Loucy (cell line): ENCODE results near the gene RXRG.

Source experiments
- H2AFZ ChIP-seq: fragments of 200-600 bp; sonication (generic); 2 replicates; pipeline ENCODE4 v1.6.0; 2016; ENCODE audit warnings: antibody characterized with exemption, mild to moderate bottlenecking, low read length, moderate library complexity
- H3F3A ChIP-seq: fragments of 200-600 bp; 2 replicates; pipeline ENCODE4 v1.6.0; 2016; ENCODE audit warnings: antibody characterized with exemption, low read depth, mild to moderate bottlenecking
- H3K27me3 ChIP-seq: fragments of 200-600 bp; sonication (generic); 2 replicates; pipeline ENCODE4 v1.6.1; 2014; ENCODE audit warnings: low read length, mild to moderate bottlenecking; ENCODE audit not compliant: insufficient read depth, poor library complexity, severe bottlenecking
- H3K36me3 ChIP-seq: fragments of 200-600 bp; sonication (generic); 2 replicates; pipeline ENCODE4 v1.6.1; 2016; ENCODE audit warnings: low read length; ENCODE audit not compliant: insufficient read depth
- H3K4me1 ChIP-seq: fragments of 200-600 bp; sonication (generic); 2 replicates; pipeline ENCODE4 v1.5.1; 2014; ENCODE audit warnings: low read length, mild to moderate bottlenecking; ENCODE audit not compliant: insufficient read depth, poor library complexity, severe bottlenecking
- H3K4me2 ChIP-seq: fragments of 200-600 bp; sonication (generic); 2 replicates; pipeline ENCODE4 v1.6.0; 2014; ENCODE audit warnings: antibody characterized with exemption, low read length, low read depth, mild to moderate bottlenecking; ENCODE audit not compliant: poor library complexity, severe bottlenecking
- H3K4me3 ChIP-seq: fragments of 200-600 bp; sonication (generic); 2 replicates; pipeline ENCODE4 v1.5.1; 2014; ENCODE audit warnings: low read length, mild to moderate bottlenecking, mixed read lengths; ENCODE audit not compliant: poor library complexity, severe bottlenecking
- H3K79me2 ChIP-seq: fragments of 200-600 bp; sonication (generic); 2 replicates; pipeline ENCODE4 v1.6.1; 2014; ENCODE audit warnings: low read length; ENCODE audit not compliant: insufficient read depth
- H3K9ac ChIP-seq: fragments of 200-600 bp; sonication (generic); 2 replicates; pipeline ENCODE4 v1.6.0; 2014; ENCODE audit warnings: mild to moderate bottlenecking, low read depth, low read length, moderate library complexity; ENCODE audit not compliant: poor library complexity, severe bottlenecking
- H3K9me2 ChIP-seq: fragments of 200-600 bp; sonication (generic); replicated peaks from 2 replicates; pipeline ENCODE4 v1.6.1; 2016; ENCODE audit warnings: low read depth, low read length, mixed read lengths
- H3K9me3 ChIP-seq: fragments of 200-600 bp; sonication (generic); 2 replicates; pipeline ENCODE4 v1.6.1; 2014; ENCODE audit warnings: mild to moderate bottlenecking, antibody characterized with exemption, low read length, low read depth; ENCODE audit not compliant: insufficient read depth
- H4K20me1 ChIP-seq: fragments of 200-600 bp; sonication (generic); 2 replicates; pipeline ENCODE4 v1.6.0; 2014; ENCODE audit warnings: antibody characterized with exemption, low read length, mild to moderate bottlenecking; ENCODE audit not compliant: insufficient read depth, poor library complexity, severe bottlenecking
- EZH2phosphoT487 ChIP-seq: fragments of 200-600 bp; IDR thresholded peaks from 2 replicates; pipeline ENCODE4 v1.6.1; 2018; ENCODE audit warnings: antibody characterized with exemption, mild to moderate bottlenecking, moderate library complexity, borderline replicate concordance
- TF ChIP-seq, protein P1 (sequence below): fragments of 200-600 bp; sonication (generic); conservative IDR thresholded peaks from 2 replicates; pipeline ENCODE4 v1.5.1; 2014; ENCODE audit warnings: mild to moderate bottlenecking, antibody characterized with exemption, low read length

RXRG gene

DNA sequence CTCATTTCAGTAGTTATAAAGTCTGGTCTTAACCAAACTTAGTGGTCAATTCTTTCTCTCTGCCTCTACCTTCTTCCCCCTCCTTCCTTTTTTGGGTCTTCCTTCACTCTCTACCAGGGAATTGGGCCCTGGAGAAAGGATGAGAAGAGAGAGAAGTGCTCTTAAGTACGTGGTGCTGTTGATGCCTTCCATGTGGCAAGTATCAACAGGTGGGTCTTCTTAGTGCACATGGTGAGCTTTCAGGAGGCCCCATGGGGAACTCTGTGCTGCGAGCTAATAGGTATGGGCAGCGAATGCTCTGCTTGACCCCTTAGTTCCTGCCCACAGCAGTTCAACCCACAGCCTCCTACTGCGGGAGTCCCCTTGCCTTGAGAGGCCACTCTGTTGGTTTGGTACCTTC lies 49.0 kb downstream of the RXRG start:
- TF ChIP-seq, protein P1, sequence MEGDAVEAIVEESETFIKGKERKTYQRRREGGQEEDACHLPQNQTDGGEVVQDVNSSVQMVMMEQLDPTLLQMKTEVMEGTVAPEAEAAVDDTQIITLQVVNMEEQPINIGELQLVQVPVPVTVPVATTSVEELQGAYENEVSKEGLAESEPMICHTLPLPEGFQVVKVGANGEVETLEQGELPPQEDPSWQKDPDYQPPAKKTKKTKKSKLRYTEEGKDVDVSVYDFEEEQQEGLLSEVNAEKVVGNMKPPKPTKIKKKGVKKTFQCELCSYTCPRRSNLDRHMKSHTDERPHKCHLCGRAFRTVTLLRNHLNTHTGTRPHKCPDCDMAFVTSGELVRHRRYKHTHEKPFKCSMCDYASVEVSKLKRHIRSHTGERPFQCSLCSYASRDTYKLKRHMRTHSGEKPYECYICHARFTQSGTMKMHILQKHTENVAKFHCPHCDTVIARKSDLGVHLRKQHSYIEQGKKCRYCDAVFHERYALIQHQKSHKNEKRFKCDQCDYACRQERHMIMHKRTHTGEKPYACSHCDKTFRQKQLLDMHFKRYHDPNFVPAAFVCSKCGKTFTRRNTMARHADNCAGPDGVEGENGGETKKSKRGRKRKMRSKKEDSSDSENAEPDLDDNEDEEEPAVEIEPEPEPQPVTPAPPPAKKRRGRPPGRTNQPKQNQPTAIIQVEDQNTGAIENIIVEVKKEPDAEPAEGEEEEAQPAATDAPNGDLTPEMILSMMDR: no peak
- Histone ChIP-seq H3K4me2 (no peak overlapping the region), H3K36me3 (no peaks in the 10 kb centered on the region), H2AFZ (no peak overlapping the region), H3K9me2 (no peaks in the 10 kb centered on the region), H3K9me3 (no peaks in the 10 kb centered on the region), H3K4me1 (peaks cover 5% of the 10 kb centered on the region), H3K27me3 (peaks cover 69% of the 10 kb centered on the region), H3K79me2 (no peaks in the 10 kb centered on the region), H3F3A (no peaks in the 10 kb centered on the region), H3K4me3 (no peak overlapping the region), H4K20me1 (peaks cover 12% of the 10 kb centered on the region), H3K9ac (no peak overlapping the region)

DNA sequence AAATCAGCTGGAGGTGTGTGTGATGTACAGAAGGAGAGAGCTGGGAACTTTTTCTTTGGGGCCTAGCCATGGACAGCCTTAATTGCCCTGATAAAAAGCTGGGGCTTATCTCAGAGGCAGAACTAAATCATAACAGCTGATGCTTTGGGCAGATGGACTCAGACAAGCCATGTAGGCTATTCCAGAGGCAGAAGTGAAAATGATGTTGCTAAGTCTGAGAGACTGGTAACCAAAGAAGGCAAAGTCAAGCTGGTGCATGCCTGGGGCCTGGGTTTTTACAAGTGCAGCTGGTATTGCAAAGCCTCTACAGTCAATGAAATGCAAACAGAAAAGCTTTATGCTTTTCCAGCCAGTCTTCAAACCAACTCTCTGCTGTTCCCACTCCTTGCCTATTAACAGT lies 49.4 kb downstream of the RXRG start:
- peaks cover 12% of the 10 kb centered on the region for H4K20me1 ChIP-seq
- H3K79me2 ChIP-seq: no peaks in the 10 kb centered on the region
- H3K4me3 ChIP-seq: no peak overlapping the region
- no peaks in the 10 kb centered on the region for H3K9me3 ChIP-seq
- no peaks in the 10 kb centered on the region for H3K36me3 ChIP-seq
- no peaks in the 10 kb centered on the region for H3F3A ChIP-seq
- no peak overlapping the region for H3K4me2 ChIP-seq
- H3K9ac ChIP-seq: no peak overlapping the region
- no peak overlapping the region for H2AFZ ChIP-seq
- no peaks in the 10 kb centered on the region for H3K9me2 ChIP-seq
- H3K4me1 ChIP-seq: peaks cover 5% of the 10 kb centered on the region
- H3K27me3 ChIP-seq: peaks cover 73% of the 10 kb centered on the region
- no peak for TF ChIP-seq EZH2phosphoT487
- TF ChIP-seq, protein P1: no peak

DNA sequence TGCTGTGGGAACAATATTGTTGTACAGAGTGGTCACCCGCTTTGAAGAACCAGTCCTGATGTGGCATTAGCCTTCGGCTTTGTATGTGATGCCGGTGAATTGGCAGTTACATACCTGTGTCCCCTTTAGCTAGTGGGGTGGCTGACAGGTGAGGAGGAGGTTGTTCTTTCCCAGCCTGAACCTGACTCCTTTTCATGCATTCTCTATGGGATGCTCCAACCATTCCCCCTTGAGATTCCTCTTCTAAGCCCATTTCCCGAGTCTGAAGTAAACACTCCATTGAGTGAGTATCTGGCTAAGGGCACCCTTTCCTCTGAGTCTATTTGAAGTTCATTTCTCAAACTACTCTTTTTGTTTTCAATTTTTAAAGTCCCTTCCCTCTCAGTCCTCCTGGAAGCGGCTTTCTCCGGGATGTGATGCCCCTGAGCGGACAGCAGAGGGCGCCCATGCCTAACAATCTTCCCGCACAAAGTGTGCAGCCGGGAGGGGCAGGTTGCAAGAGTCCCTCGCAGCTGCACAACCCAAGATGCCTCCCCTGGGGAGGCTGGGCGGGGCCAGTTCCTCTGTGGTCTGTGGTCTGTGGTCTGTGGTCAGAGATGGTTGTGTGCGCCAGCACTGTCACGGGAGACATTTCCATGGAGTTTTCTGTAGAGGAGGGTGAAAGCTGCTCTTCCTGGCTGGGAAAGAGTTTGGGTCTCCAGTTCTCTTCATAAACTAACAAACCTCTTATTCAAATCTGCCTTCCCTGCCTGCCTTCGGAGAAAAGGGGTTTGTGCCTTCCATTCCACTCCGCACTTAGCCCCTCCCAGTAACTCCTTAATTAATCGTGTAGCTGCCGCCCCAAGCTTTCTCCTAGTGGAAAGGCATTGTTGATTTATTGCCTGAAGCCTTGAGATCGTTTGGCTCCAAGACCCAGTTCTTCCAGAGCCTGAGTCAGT lies 52.0 kb downstream of the RXRG start:
- no peak overlapping the region for H3K9ac ChIP-seq
- TF ChIP-seq, protein P1: peak; percentile 96
- no peak for TF ChIP-seq EZH2phosphoT487
- peak overlapping the region; percentile 59 for H3K4me2 ChIP-seq
- no peaks in the 10 kb centered on the region for H3K9me2 ChIP-seq
- H2AFZ ChIP-seq: no peak overlapping the region
- peaks cover 12% of the 10 kb centered on the region for H4K20me1 ChIP-seq
- peaks cover 89% of the 10 kb centered on the region for H3K27me3 ChIP-seq
- H3F3A ChIP-seq: no peaks in the 10 kb centered on the region
- peaks cover 5% of the 10 kb centered on the region for H3K4me1 ChIP-seq
- H3K9me3 ChIP-seq: no peaks in the 10 kb centered on the region
- H3K79me2 ChIP-seq: no peaks in the 10 kb centered on the region
- H3K36me3 ChIP-seq: no peaks in the 10 kb centered on the region
- no peak overlapping the region for H3K4me3 ChIP-seq
